Measurements from ENCODE around the gene GGCX. TPM values are rescaled to one million over a fixed set of nuclear protein-coding genes. Genes with fewer than 3 reads are reported as not detected.
A peak's percentile ranks its signal among the peaks of the same experiment; 100 is the strongest.

GGCX gene
- total and polyA plus RNA-seq, 9 of the 15 experiments (the other 6 are each of a cell fraction or from before 2014, with no cell fraction given) = 14.4 to 47.1 (median 28.1) TPM

- no peak for TF ChIP-seq ZBTB11 (CRISPR knock-in tag; IDR thresholded peaks at IDR 0.05)
- TF ChIP-seq SMAD4 (CRISPR knock-in tag; conservative IDR thresholded peaks at IDR 0.05) = 0 out of 2 replicates have a peak, but pooled peaks have one; percentile 12
- TF ChIP-seq ZSCAN29 (IDR thresholded peaks at IDR 0.05) = no peak
- no peak for TF ChIP-seq MECOM (CRISPR knock-in tag; IDR thresholded peaks at IDR 0.05)
- no peak for TF ChIP-seq ESRRA (IDR thresholded peaks at IDR 0.05; ENCODE audit: borderline replicate concordance, low read depth)
- TF ChIP-seq HMGN3 (IDR thresholded peaks at IDR 0.05; ENCODE audit: borderline replicate concordance, extremely low read depth, insufficient read length, low read depth, low read length) = peak; percentile 31
- no peak for TF ChIP-seq KDM5B (IDR thresholded peaks at IDR 0.05; ENCODE audit: insufficient replicate concordance, low read depth, low read length)
- TF ChIP-seq POLR2AphosphoS5 (IDR thresholded peaks at IDR 0.05; ENCODE audit: control insufficient read depth, insufficient read depth, low read depth, low read length) = peak; percentile 18; the same call in 1 of the 2 replicates
- TF ChIP-seq CREB3L1 (IDR thresholded peaks at IDR 0.05; ENCODE audit: borderline replicate concordance, low read depth) = no peak
- no peak for TF ChIP-seq UBTF (IDR thresholded peaks at IDR 0.05; ENCODE audit: borderline replicate concordance in 1 of 2, low read depth in 2 of 2, low read length in 2 of 2)
- 0 out of 2 replicates have a peak, but pooled peaks have one; percentile 19 for TF ChIP-seq CREB3 (tag; conservative IDR thresholded peaks at IDR 0.05; ENCODE audit: low read depth)
- TF ChIP-seq ZNF764 (CRISPR knock-in tag; IDR thresholded peaks at IDR 0.05; ENCODE audit: low read depth) = no peak
- TF ChIP-seq SAFB (IDR thresholded peaks at IDR 0.05; ENCODE audit: borderline replicate concordance, low read depth, low read length) = no peak
- TF ChIP-seq, protein P1, sequence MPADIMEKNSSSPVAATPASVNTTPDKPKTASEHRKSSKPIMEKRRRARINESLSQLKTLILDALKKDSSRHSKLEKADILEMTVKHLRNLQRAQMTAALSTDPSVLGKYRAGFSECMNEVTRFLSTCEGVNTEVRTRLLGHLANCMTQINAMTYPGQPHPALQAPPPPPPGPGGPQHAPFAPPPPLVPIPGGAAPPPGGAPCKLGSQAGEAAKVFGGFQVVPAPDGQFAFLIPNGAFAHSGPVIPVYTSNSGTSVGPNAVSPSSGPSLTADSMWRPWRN (IDR thresholded peaks at IDR 0.05; ENCODE audit: low read depth) = no peak
Measured at GRCh38 chr2:85537600-85538506, 23.4 kb downstream of the GGCX start (continued).

All from K562 (cell line).